ENCODE results near the gene BMP8B.
"Not testable (repeated sequence)": the region's sequence is repeated elsewhere in the genome, so short reads cannot be mapped to it uniquely, and the experiment has no call there.

The BMP8B gene

GRCh38 chr1:39822146-39822545, 33.5 kb upstream of the BMP8B start:
- no peak overlapping the region for H3K27ac Mint-ChIP-seq
- H3K9me3 Mint-ChIP-seq = no peaks in the 10 kb centered on the region
- H3K4me1 Mint-ChIP-seq (ENCODE audit: low read depth) = peaks cover 6% of the 10 kb centered on the region
- H3K27me3 Mint-ChIP-seq = peaks cover 7% of the 10 kb centered on the region
- no peak overlapping the region for H3K4me3 Mint-ChIP-seq
- H3K36me3 Mint-ChIP-seq (ENCODE audit: low read depth) = no peaks in the 10 kb centered on the region

GRCh38 chr1:39819091-39819812, 30.6 kb upstream of the BMP8B start:
- H3K9me3 Mint-ChIP-seq = no peaks in the 10 kb centered on the region
- H3K36me3 Mint-ChIP-seq (ENCODE audit: low read depth) = no peaks in the 10 kb centered on the region
- H3K4me3 Mint-ChIP-seq = no peak overlapping the region
- H3K4me1 Mint-ChIP-seq (ENCODE audit: low read depth) = peaks cover 13% of the 10 kb centered on the region
- H3K27ac Mint-ChIP-seq = no peak overlapping the region
- peaks cover 7% of the 10 kb centered on the region for H3K27me3 Mint-ChIP-seq

GRCh38 chr1:39818482-39818881, 29.8 kb upstream of the BMP8B start:
- no peak overlapping the region for H3K4me3 Mint-ChIP-seq
- H3K27me3 Mint-ChIP-seq = peaks cover 7% of the 10 kb centered on the region
- no peaks in the 10 kb centered on the region for H3K36me3 Mint-ChIP-seq (ENCODE audit: low read depth)
- peaks cover 13% of the 10 kb centered on the region for H3K4me1 Mint-ChIP-seq (ENCODE audit: low read depth)
- H3K9me3 Mint-ChIP-seq = no peaks in the 10 kb centered on the region
- H3K27ac Mint-ChIP-seq = no peak overlapping the region

GRCh38 chr1:39817091-39817932, 28.6 kb upstream of the BMP8B start:
- H3K9me3 Mint-ChIP-seq = not testable (repeated sequence)

GRCh38 chr1:39816415-39817090, 27.9 kb upstream of the BMP8B start:
- H3K36me3 Mint-ChIP-seq (ENCODE audit: low read depth) = no peaks in the 10 kb centered on the region
- H3K27ac Mint-ChIP-seq = no peak overlapping the region
- H3K9me3 Mint-ChIP-seq = no peaks in the 10 kb centered on the region
- H3K4me3 Mint-ChIP-seq = no peak overlapping the region
- peaks cover 13% of the 10 kb centered on the region for H3K4me1 Mint-ChIP-seq (ENCODE audit: low read depth)
- peaks cover 7% of the 10 kb centered on the region for H3K27me3 Mint-ChIP-seq

More at GRCh38 chr1:39817091-39817932, 28.6 kb upstream of the BMP8B start:
- peak overlapping the region; percentile 32 for H3K4me3 Mint-ChIP-seq
- H3K4me1 Mint-ChIP-seq (ENCODE audit: low read depth) = peaks cover 13% of the 10 kb centered on the region
- not testable (repeated sequence) for H3K36me3 Mint-ChIP-seq (ENCODE audit: low read depth); H3K27me3 Mint-ChIP-seq
- peak overlapping the region; percentile 18 for H3K27ac Mint-ChIP-seq

GRCh38 chr1:39812913-39813312, 24.2 kb upstream of the BMP8B start:
- Mint-ChIP-seq H3K36me3 (ENCODE audit: low read depth) (peaks cover 3% of the 10 kb centered on the region), H3K9me3 (no peaks in the 10 kb centered on the region), H3K4me3 (no peak overlapping the region), H3K27ac (no peak overlapping the region), H3K27me3 (no peaks in the 10 kb centered on the region), H3K4me1 (ENCODE audit: low read depth) (peaks cover 13% of the 10 kb centered on the region)

GRCh38 chr1:39808784-39809517, 20.3 kb upstream of the BMP8B start:
- no peaks in the 10 kb centered on the region for H3K9me3 Mint-ChIP-seq
- H3K4me1 Mint-ChIP-seq (ENCODE audit: low read depth) = no peaks in the 10 kb centered on the region
- H3K27ac Mint-ChIP-seq = no peak overlapping the region
- H3K36me3 Mint-ChIP-seq (ENCODE audit: low read depth) = peaks cover 9% of the 10 kb centered on the region
- H3K27me3 Mint-ChIP-seq = no peaks in the 10 kb centered on the region
- no peak overlapping the region for H3K4me3 Mint-ChIP-seq

GRCh38 chr1:39805385-39805784, 16.7 kb upstream of the BMP8B start:
- Mint-ChIP-seq H3K4me1 (ENCODE audit: low read depth) (no peaks in the 10 kb centered on the region), H3K27me3 (no peaks in the 10 kb centered on the region), H3K27ac (no peak overlapping the region), H3K9me3 (no peaks in the 10 kb centered on the region), H3K4me3 (no peak overlapping the region), H3K36me3 (ENCODE audit: low read depth) (peaks cover 9% of the 10 kb centered on the region)

GRCh38 chr1:39802496-39803260, 14.0 kb upstream of the BMP8B start:
- Mint-ChIP-seq H3K27me3 (no peaks in the 10 kb centered on the region), H3K9me3 (no peaks in the 10 kb centered on the region), H3K27ac (no peak overlapping the region), H3K4me3 (no peak overlapping the region), H3K4me1 (ENCODE audit: low read depth) (peaks cover 15% of the 10 kb centered on the region), H3K36me3 (ENCODE audit: low read depth) (peaks cover 5% of the 10 kb centered on the region)

GRCh38 chr1:39800471-39800835, 11.8 kb upstream of the BMP8B start:
- no peak overlapping the region for H3K4me3 Mint-ChIP-seq
- no peaks in the 10 kb centered on the region for H3K9me3 Mint-ChIP-seq
- H3K4me1 Mint-ChIP-seq (ENCODE audit: low read depth) = peaks cover 15% of the 10 kb centered on the region
- H3K27me3 Mint-ChIP-seq = no peaks in the 10 kb centered on the region
- peaks cover 5% of the 10 kb centered on the region for H3K36me3 Mint-ChIP-seq (ENCODE audit: low read depth)
- no peak overlapping the region for H3K27ac Mint-ChIP-seq

- Mint-ChIP-seq H3K27me3 (no peaks in the 10 kb centered on the region), H3K27ac (peak overlapping the region; percentile 81), H3K9me3 (no peaks in the 10 kb centered on the region), H3K4me3 (peak overlapping the region; percentile 59), H3K4me1 (ENCODE audit: low read depth) (peaks cover 15% of the 10 kb centered on the region), H3K36me3 (ENCODE audit: low read depth) (peaks cover 2% of the 10 kb centered on the region)
These were observed 11.3 kb upstream of the BMP8B start for GRCh38 chr1:39799770-39800470.

- Mint-ChIP-seq H3K4me1 (ENCODE audit: low read depth) (peaks cover 15% of the 10 kb centered on the region), H3K27ac (peak overlapping the region; percentile 81), H3K4me3 (peak overlapping the region; percentile 59)
- not testable (repeated sequence) for H3K27me3 Mint-ChIP-seq; H3K36me3 Mint-ChIP-seq (ENCODE audit: low read depth); H3K9me3 Mint-ChIP-seq
These were observed 10.4 kb upstream of the BMP8B start for GRCh38 chr1:39798859-39799769.

GRCh38 chr1:39795651-39796050, 7.0 kb upstream of the BMP8B start:
- H3K27ac Mint-ChIP-seq = no peak overlapping the region
- H3K9me3 Mint-ChIP-seq = no peaks in the 10 kb centered on the region
- H3K4me3 Mint-ChIP-seq = no peak overlapping the region
- no peaks in the 10 kb centered on the region for H3K36me3 Mint-ChIP-seq (ENCODE audit: low read depth)
- peaks cover 15% of the 10 kb centered on the region for H3K4me1 Mint-ChIP-seq (ENCODE audit: low read depth)
- peaks cover 4% of the 10 kb centered on the region for H3K27me3 Mint-ChIP-seq

Data from stimulated activated naive CD8-positive, alpha-beta T cell treated with anti-CD3 and anti-CD28 coated beads, Interleukin-15, Interleukin-2, amounts not matched to agents 100 ng/mL and 50 ng/mL, for 24 hours (primary cell).